Spleen (tissue), 7 donors: Measurements from ENCODE around the gene CTDSPL.

Experiments
- POLR2AphosphoS5 ChIP-seq, 3 donors: sonication (generic); formaldehyde crosslinking; IDR thresholded peaks; one replicate each; pipeline ENCODE4 v1.5.1; 2017; ENCODE audit warnings: antibody characterized with exemption in 3 of 3
- TF ChIP-seq, protein P1 (sequence below), 11 experiments: fragments of 200-600 bp in 7 of 11; fragments of 450-650 bp in 4 of 11; sonication (generic) in 4 of 11; IDR thresholded peaks in 8 of 11; conservative IDR thresholded peaks in 3 of 11; 1 replicate in 7 of 11; 2 replicates in 4 of 11; pipeline versions ENCODE4 v1.4.0 to v1.8.0; 2016 to 2021; ENCODE audit warnings: antibody characterized with exemption in 11 of 11, inconsistent platforms in 4 of 11, mild to moderate bottlenecking in 1 of 11
- donor health status: DM: no; HTN: no; CAD: no; lungs with moderate emphysema.
- donor health status: DM: no; HTN: no; CAD: no.
- donor health status: DM: no; HTN: no; CAD: no.

DNA sequence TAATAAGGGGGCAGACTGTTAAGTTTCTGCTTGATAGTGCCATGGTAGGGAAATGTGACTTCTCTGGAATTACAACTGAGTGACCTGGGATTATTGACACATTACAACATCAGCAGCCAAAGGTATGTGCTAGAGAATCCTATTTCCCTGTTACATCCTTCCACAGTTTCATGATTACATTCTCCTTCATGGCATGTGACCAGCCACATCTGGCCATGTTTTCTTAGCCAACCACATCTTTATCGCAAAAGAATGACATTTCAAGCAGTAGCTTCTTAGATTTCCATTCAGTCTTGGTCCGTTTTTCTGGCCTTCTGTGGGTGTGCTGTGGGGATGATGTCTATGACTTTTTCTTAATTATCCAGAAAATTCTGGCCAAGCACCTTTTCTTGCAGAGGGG is 45.4 kb upstream of the CTDSPL start:
- TF ChIP-seq, protein P1, sequence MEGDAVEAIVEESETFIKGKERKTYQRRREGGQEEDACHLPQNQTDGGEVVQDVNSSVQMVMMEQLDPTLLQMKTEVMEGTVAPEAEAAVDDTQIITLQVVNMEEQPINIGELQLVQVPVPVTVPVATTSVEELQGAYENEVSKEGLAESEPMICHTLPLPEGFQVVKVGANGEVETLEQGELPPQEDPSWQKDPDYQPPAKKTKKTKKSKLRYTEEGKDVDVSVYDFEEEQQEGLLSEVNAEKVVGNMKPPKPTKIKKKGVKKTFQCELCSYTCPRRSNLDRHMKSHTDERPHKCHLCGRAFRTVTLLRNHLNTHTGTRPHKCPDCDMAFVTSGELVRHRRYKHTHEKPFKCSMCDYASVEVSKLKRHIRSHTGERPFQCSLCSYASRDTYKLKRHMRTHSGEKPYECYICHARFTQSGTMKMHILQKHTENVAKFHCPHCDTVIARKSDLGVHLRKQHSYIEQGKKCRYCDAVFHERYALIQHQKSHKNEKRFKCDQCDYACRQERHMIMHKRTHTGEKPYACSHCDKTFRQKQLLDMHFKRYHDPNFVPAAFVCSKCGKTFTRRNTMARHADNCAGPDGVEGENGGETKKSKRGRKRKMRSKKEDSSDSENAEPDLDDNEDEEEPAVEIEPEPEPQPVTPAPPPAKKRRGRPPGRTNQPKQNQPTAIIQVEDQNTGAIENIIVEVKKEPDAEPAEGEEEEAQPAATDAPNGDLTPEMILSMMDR (IDR thresholded peaks at IDR 0.05 in 8 of 11, conservative IDR thresholded peaks at IDR 0.05 in 3 of 11), result no peak
- TF ChIP-seq POLR2AphosphoS5 (IDR thresholded peaks at IDR 0.05), result no peak
